ENCODE data around the gene MRLN.

GRCh38 chr10:59757966-59758365, 4.7 kb upstream of the MRLN start:
- TF ChIP-seq CTCF (conservative IDR thresholded peaks at IDR 0.05; ENCODE audit: low read depth, low read length) (no peak), EZH2 (IDR thresholded peaks at IDR 0.05; ENCODE audit: borderline replicate concordance, low read depth, low read length, poor library complexity, severe bottlenecking) (no peak)

Data from A673 (cell line).